HG02610 (cell line): ENCODE measurements around the gene KCNJ18.
"Not testable (repeated sequence)": the region's sequence is repeated elsewhere in the genome, so short reads cannot be mapped to it uniquely, and the experiment has no call there.

Experiments used
- ATAC-seq: cut with Tn5 transposase; IDR thresholded peaks from one replicate; pipeline ENCODE4 v1.9.1; 2021; ENCODE audit warnings: mild to moderate bottlenecking, moderate library complexity; ENCODE audit not compliant: unreplicated experiment

Gene KCNJ18

GRCh38 chr17:21691883-21692703 is at the start of gene KCNJ18:
Gene KCNJ18, plus strand, starts transcription at chr17:21692523. Its CDS starts 10,264 bp downstream, at chr17:21702787.
- not testable (repeated sequence) for ATAC-seq

DNA sequence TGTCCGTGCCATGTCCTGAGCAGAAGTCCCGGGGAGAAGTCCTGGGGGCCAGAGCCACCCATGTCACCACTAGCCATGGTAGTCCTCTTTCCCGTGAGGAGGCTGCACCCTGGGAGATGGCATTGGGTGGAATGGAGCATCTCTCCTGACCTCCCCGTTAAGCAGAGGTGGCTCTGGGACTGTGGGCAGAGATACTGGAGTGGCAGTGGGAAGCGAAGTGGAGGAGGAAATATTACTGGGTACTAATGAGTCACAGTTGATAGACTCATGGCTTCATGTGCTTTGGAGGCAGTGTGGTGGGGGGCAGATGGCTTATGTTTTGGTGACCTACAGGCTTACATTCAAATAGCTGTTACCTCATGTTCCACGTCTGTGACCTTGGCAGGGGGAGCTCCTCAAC is 44.2 kb upstream of the KCNJ18 start:
- not testable (repeated sequence) for ATAC-seq

DNA sequence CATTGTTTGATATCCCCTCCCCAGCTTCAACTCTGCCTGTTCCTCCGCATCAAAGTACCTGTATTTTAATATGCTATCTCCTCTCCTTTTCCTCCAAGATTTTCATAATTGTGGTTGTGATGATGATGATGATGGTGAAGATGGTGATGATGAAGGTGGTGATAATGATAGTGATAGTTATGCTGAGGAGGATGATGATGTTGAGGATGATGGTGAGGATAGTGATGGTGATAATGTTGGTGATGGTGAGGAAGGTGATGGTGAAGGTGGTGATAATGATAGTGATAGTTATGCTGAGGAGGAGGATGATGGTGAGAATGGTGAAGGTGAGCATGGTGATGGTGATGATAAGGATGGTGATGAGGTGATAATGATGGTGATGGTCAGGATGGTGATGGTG is 42.3 kb upstream of the KCNJ18 start:
- ATAC-seq = not testable (repeated sequence)

DNA sequence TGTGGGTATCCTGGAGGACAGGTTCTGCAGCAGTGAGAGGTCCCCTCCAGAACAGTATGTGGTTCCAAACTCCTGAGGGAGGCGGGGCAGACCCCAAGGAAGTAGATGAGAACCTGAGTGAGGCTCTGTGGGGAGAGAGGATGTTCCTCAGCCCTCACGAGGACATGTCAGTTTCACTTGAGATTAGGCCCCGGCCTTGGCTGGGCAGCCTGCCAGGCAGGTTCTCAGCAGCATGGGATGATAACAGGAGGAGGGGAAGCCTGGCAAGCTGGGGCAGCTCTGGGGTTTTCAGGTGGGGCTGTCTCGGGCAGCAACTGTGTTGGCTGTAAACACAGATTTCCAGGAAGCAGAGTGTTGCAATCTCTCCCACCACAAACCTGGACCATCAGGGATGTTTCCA is 40.3 kb upstream of the KCNJ18 start:
- not testable (repeated sequence) for ATAC-seq

DNA sequence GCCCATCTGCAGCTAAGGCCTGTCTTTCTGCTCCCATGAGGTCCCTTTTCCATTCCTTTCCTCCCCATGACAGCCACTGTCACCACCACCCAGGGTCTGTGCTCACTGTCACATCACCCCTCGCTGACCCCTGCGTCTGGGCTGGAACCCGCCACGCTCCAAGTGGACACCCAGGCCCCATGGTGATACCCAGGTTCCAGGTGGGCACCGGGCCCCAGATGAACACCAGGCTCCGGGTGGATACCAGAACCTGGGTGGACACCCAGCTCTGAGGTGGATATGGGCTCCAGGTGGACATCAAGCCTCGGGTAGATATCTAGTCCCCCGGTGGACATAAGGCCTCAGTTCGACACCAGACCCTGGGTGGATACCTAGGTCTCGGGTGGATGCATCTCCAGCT is 39.1 kb upstream of the KCNJ18 start:
- ATAC-seq = not testable (repeated sequence)

GRCh38 chr17:21656518-21657309 is 35.6 kb upstream of the KCNJ18 start:
- not testable (repeated sequence) for ATAC-seq

- not testable (repeated sequence) for ATAC-seq
Observed at GRCh38 chr17:21659635-21660034, 32.7 kb upstream of the KCNJ18 start.

DNA sequence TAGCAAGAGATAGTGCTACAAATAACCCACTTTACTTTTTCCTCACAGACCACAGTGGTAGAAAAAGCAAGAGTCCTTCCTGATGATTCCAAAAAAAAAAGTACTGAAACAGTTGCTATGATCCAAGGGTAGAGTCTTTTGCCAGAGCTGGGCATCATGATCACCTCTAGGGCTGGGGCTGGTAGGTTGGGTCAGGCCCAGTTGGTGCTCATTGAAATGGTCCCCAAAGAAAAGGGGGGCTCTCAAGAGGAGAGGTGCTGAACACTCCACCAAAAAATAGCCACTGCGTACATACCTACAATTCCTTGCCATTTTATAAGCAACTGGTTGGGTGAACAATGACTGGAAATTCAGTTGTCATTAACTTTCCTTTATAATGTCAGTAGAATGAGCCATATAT is 30.9 kb upstream of the KCNJ18 start:
- not testable (repeated sequence) for ATAC-seq

GRCh38 chr17:21663166-21663565 is 29.2 kb upstream of the KCNJ18 start:
- not testable (repeated sequence) for ATAC-seq

- not testable (repeated sequence) for ATAC-seq
Observed at GRCh38 chr17:21663614-21664474, 28.5 kb upstream of the KCNJ18 start.

DNA sequence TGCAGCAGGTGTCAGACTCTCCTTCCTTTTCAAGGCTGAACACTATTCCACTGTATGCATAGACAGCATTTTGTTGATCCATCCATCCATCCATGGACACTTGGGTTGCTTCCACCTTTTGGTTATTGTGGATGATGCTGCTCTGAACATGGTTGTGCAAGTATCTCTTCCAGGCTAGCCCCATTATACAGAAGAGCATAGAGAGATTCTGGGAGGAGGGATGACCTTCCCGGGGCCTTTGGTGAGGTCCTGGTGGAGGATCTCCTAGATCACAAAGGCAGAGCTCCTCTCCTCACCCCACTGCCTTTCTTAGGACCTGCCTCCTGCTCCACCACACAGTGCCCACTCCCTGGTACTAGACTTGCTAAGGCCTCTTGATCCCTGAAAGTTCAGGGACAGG is 27.2 kb upstream of the KCNJ18 start:
- ATAC-seq = not testable (repeated sequence)

- not testable (repeated sequence) for ATAC-seq
Observed at GRCh38 chr17:21665935-21666493, 26.3 kb upstream of the KCNJ18 start.

DNA sequence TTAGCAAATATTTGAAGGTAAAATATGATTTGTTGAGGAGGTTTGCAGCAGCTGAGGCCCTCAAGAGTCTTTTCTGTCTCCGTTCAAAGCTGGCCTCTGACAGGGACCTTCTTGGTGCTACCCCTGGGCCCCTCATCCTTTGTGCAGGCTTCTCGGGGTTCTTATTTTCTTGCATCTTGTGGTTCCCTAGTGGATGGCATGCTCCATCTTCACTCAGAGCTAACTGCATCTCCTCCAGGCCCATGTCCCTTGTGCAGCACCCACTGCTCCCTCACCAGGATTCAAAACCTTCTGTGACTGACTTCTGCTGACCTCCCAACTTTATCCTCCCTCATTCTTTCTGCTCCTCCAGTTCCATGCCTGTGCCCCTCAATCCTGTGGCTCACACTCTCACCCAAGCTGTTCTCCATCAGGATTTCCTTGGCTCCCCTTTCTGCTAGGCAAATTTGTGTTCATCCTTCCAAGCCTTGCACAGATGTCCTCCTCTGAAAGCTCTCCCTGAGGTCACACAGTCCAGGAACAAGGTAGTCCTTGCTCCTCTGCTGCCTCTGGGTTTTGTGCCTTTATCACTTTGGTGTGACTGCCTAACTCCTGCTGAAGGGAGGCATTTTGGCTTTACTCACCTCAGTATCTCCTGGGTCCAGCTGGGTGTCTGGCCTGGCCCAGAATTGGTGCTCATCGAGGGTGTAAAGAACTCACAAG is 25.5 kb upstream of the KCNJ18 start:
- ATAC-seq = not testable (repeated sequence)

DNA sequence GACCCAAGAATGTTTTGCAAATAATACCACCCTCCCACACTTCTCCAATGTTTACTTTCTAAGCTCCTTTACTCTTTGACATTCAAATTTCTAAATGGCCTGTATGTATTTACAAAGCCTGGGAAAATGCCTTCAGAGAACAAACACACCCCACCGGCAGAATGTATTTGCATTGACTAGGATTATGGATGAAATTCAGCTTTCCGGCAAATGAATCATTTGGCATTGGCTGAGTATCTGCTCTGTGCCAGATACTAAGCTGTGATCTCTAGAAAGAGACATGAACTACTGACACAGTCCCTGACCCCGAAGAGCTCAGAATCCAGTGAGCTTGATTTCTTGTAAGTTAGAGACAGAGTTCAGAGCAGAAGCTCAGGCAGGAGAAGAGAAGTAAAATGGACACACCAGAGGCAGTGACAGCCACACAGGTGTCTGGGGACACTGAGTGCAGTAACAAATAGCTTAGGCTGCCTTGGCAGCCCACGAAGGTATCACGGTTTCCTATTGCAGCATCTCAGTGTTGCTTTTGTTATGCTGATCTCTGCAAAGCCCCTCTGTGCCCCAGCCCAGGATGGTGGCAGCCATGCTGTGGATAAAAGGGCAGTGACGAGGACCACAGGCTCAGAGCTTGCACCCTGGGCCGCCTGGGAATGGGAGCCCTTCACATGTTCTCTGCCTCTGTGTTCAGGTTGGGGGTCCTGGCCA is 24.8 kb upstream of the KCNJ18 start:
- not testable (repeated sequence) for ATAC-seq

DNA sequence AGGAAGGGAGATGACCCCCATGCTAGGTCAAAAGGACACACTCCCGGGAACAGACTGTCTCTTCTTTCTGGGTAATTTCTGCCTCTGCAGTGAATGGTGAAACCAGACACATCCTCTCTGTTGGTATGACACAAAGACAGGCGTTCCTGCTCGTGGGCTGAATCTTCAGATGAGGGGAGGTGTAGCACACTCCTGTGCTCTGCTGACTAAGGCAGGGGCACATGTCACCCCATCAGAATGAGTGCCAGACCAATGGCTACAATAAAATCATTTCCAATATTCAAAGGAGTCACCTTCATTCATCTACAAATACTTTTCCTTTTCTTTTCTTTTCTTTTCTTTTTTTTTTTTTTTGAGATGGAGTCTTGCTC is 24.2 kb upstream of the KCNJ18 start:
- ATAC-seq = not testable (repeated sequence)

- not testable (repeated sequence) for ATAC-seq
Observed at GRCh38 chr17:21668746-21669508, 23.4 kb upstream of the KCNJ18 start.

DNA sequence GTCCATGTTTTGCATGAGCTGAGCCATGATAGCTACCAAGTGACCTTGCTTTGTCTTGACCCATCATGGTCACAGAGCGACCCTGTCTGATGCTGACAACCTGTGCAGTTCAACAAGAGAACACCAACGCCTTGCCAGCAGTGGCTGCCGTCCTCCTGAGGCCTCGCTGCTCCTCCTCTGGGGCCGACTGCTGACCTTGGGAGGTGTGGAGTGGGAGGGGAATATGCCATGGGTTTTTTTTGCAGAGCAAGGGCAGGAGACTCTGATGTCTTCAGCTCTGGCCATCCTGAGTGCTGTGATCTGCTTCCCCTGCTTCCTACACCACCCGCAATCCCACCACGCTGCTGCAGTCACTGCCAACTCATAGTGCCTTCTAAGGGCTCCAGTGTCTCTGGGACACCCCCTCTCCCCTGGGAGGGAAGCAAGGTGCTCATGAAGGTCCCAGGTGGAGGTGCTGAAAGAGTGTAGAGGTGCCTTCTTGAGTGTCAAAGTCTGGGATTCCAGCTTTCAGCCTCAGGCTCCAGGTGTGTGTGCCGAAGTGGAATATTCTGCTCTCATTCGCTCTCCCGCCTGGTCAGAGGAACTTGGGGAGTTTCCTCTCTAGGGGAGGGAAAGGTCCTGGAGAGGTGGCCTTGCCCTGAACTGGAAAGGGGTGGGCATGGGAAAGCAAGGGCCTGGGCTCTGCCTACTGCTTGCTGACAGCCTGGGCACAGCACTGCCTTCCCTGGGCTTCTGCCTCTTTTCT is 22.5 kb upstream of the KCNJ18 start:
- not testable (repeated sequence) for ATAC-seq
